Ramos (cell line): ENCODE measurements around the gene CKS1B.

ENCODE experiments used
- in situ Hi-C: fragments of 300-500 bp; cut with MboI; formaldehyde crosslinking; loops from one replicate; pipeline ENCODE4 v1.14.3; 2022; ENCODE audit warnings: low sequenced_read_pairs; ENCODE audit not compliant: unreplicated experiment

CKS1B gene

DNA sequence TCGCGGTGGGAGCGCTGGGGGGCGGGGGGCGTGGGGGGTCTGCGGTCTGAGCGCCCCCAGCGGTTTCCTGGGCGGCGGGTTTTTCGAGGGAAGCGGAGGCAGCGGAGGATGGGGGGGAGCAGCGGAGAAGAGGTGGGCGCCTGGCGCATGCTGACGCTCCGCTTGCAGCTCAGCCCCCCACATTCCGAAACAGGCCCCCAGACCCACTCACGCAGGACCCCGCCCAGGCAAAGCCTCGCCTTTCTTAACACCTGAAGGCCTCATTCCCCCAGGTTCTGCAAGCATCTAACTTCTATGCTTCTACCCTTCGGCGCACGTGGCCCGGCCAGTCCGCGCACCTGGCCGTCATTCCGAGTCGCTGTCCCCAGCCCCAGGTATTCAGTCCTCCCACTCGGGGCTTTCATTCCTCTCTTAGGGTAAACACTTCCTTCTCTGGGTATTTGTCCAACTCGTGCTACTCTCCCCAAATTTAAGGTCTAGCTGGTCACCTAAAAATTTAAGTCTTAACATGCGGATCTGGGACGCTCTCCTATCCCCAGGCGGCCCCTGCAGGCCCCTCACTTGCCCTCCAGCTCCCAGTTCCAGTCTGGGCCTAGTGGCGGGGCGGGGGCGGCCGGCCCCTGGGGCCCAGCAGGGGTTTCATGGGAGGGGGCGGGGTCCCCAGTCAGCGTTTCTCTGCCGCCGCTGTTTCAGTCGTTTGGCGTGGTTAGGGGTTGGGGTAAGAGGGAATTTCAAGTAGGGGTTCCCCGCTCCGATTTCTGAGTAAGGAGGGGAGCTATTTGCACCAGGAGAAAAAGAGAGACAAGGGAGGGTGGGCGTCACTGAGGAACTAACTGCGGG lies 25.3 kb downstream of the CKS1B start:
- in situ Hi-C loops, result no loop called here

DNA sequence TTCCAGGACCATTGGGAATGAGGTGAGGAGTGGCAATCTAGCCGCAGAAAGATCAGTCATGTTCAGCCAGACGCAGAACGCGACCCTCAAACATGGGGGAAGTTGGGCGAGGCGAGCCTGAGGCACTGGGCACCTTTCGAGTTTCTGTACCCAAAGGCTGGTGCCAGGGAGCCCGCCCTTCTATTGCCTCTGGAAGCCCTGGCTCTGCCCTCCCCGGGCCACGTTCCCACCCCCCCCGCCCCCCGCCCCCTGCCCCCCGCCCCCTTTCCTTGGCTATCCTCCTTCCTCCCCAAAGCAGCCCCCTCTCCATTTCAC lies 25.9 kb downstream of the CKS1B start:
- in situ Hi-C loops, result no loop called here

DNA sequence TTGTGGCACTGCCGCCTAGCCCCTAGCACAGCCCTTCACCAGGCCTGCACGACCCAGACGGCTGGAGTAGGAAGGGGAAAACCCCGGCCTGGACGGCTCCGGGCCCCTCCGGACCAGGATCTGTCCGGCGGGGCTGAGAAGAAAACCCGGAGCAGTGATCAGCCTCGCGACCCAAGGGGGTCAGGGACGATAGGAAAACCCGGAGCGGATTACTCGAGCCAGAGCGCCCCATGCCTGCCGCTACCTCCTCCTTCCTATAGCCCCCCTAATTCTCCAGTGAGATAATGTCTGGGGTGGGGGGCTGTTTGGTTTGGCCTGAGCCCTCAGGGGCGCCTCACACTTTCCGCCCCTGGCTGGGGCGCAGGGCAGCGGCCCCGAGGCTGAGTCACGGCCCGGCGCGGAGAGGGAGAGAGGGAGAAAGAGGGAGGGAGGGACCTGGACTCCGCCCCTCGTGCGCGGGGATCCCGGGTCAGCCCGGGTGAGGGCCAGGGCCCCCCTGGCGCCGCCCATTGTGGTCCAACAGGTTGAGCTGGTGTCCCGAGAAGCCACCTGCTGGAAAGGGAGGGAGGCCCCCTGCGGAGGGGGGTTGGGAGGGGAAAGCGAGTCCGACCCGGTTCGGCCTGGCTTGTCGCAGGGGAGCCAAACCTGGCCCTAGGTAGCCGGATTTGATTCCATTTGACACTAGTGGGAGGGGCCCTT lies 26.4 kb downstream of the CKS1B start:
- in situ Hi-C loops, result no loop called here

DNA sequence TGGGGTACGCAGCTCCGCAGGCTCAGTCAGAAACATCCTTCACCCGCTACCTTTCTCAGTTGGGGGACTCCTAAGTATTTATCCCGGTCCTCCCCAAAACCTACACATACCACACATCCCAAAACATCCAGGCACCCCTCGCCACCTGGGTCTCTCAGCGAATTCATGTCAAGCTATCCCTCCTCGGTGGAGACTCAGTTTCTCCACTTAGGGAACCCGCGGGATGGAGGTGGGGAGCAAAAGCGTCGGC lies 26.9 kb downstream of the CKS1B start:
- in situ Hi-C loops, result no loop called here

DNA sequence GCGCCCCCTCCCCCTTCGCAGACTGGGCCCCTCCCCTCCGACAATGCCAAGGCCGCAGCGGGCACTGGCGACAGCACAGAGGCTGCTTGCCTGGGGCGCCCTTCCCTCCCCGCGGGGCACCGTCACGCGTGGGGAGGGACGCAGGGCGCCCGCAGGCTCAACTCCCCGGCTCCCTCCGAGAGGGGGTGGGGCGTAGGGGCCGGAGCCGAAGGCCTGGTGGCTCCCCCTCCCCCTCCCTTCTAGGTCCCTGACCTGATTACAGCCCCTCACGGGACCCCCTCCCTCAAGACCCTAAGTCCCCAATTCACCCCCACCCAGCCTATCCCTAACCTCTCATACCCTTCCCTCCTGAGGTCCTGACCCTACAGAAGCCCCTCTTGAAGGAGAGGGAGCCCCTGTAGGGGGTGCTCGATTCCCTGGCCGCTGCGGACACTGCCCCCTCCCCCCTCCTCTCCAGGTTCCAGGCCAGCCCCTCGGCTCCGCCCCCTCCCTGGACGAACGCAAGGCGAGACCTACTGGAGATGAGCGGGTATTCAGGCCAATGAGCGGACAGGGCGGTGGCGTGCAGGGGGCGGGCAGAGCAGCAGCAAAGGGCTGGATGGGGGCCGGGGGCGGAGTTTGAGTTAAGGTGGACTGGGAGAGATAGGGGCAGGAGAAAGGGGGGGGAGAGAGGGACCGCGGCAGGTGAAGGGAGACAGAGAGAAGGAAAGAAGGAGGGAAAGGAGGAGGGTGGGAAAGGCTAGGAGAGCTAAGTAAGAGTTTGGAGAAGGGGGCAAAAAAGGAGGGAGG lies 27.4 kb downstream of the CKS1B start:
- in situ Hi-C loops, result no loop called here

DNA sequence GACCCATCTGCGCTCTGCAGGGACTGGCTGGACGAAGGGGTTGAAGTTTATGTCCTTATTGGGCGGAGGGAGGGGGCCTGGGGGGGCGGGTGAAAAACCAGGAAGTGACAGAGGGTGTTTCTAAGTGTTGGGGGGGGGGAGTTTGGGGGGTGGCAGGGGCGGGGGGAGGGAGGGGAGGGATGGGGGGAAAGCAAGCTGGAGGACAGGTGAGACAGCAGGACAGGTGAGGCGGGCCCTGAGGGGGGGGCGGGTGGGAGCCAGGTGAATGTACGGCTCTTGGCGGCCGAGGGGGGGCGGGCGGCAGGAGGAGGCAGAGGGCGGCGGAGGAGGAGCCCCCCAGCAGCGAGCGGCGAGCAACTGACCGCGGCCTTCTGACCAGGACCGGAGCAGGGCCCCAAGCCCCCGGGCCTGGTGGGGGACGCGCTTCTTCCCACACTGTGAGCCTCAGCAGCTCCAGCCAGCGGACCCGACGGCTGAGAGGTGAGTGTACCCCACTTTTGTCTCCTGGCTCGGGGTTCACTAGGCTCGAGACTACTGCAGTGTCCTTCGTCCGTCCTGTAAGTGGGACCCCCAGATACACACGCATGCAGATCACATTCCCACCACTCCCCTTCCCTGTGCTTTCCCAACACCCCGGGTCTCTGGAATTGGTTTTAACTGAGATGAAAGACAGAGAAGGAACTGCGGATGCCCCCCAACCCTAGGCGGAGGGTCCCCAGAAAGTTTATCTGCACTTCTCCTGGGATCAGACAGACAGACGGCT lies 28.2 kb downstream of the CKS1B start, which contains the start of gene ZBTB7B:
TSS of gene ZBTB7B (plus strand) at position 339 of the 763 bp plus-strand sequence. CDS start 11,859 bp downstream, outside the sequence.
- in situ Hi-C loops, result no loop called here

DNA sequence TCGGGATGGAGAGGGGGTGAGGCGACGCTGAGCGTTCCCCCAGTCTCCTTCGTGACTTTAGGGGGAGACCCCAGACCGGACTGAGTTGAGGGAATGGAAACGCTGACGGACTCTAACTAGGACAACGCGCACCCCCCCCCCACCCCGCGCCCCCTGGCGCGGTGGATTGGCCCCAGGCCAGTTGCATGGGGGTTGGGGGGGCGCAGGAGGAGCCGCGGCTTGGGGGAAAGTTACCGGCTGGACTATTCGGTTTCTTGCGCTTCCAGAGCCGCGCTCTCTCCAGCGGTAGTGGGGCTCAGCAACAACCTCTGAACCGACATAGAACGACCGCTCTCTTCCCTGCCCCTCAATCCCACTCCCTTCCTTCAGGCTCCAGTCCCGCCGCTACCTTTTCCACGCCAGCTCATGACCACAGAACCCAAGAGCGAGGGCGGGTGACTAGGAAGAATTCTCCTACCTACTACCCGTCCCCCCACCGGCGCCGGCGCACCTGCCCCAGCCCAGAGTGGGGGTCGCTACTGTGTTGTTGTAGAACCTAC lies 28.8 kb downstream of the CKS1B start:
- in situ Hi-C loops, result no loop called here

DNA sequence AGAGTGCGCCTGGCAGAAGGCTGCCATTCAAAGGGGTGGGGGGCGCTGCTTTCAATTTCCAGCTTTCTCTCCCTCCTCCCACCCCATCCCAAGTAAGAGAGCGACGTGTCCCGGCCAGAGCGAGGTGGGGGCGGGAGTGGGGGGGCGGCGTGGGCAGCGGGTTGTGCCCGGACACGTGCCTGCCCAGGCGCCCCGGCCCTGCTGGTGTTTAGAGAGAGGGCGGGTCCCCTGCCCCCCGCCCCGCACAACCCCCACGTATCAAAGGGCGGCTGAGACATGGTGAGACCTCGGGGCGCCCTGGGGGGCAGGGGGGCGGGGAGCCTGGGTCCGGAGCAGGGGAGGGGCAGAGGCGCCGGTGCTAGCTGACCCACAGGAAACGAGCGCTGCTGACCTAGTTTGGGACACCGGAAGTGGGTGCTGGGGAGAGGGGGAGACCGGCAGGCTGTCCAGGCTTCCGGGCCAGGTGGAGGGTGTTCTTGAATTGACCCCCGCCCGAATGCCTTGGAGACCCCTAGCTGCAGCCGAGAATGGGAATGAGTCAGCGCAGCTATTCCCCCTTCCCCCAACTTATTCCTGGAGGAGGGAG lies 29.4 kb downstream of the CKS1B start:
- in situ Hi-C loops, result no loop called here

DNA sequence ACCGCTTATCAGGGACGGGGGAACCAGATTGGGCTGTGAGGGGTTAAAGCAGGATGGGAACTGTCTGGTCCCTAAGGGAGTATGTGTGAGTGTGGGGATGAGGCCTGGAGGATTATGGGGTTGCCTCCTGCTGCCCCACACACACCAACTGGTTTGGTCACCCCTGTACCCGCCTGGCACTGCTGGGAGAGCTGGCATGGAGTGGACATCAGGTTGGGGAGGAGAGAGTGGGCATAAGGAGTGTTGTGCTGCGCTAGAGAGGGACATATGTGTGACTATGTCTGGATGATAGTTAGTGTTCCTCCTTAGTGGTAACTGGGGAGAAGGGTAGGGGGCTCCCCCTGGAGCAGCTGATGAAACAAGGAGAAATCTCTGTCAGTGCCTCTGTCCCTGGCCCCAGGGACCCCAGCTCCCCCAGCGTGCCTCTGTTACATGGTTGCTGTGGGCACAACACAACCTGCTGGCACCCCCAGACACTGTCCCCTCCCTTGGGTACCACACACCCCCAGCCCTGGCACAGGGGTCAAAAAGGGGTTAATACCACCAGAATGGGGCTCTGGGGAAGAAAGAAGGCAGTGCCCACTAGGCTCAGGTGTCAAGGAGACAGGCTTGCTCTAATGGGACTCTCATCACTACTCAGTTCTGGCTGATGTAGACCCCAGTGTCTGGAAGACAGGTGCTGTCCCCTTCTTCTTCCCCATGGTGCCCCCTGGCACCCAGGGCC lies 30.0 kb downstream of the CKS1B start:
- in situ Hi-C loops, result no loop called here

DNA sequence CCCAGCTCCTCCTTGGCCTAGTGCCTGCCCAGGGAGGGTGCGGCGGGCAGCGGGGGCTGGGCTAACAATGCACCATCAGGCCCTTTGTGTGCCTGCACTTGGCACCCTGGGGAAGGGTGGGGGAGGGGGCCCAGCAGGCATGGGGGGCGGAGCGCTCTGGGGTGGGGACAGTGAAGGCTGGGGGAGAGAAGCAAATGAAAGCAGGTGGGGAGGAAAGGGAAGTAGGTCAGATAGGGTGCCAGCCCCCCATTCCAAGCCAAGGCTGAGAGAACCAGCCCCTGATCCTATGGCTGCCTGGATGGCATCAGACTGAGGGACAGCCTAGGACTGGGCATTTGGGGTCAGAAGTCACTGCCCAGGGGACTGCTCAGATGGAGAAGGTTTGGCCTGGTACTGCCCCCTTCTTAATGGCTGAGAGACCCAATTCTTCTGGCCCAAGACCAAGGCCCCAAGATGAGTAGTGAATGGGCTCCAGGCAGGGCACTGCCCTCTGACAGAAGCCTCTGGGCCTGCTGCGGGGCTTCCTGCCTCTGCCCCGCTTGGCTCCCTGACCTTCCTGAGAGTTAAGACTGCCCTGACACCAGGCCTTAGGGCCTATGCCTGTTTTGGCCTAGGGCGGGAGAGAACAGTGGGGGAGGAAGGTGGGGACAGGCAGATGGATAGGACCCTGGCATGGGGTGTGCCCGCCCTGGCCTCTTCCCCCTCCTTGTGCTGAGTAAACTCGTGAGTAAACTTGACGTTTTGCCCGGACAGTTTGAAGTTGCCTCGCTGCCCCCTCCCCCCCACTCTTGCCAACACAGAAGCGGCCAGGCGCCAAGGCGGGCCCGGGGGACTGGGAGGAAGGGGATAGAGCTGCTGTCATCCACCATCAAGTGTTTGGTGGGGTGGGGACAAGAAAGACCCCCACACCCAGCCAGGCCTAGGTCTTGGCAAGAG lies 30.9 kb downstream of the CKS1B start:
- in situ Hi-C loops, result no loop called here

DNA sequence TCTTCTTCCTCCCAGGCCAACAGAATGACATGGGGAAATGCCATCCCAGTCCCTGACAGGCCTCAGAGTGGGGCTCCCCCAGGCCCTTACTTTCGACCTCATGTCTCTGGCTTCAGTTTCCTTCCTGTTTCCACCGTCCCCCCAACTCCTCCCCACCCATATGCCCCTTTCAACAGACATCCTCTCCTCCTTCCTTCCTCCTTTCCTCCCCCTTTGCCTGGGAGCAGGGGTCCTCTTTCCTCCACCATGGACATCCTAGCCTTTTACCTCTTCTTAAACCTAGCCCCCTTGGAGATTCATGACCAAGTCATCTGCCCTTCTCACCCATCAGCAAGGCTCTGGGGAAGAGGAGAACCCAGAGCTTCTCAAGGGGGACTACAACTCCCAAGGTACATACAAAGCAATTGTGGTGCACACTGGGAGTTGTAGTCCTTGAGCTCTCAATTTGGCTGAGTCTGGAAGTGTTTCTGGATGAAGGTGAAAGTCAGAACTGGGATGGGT lies 32.2 kb downstream of the CKS1B start:
- in situ Hi-C loops, result no loop called here

DNA sequence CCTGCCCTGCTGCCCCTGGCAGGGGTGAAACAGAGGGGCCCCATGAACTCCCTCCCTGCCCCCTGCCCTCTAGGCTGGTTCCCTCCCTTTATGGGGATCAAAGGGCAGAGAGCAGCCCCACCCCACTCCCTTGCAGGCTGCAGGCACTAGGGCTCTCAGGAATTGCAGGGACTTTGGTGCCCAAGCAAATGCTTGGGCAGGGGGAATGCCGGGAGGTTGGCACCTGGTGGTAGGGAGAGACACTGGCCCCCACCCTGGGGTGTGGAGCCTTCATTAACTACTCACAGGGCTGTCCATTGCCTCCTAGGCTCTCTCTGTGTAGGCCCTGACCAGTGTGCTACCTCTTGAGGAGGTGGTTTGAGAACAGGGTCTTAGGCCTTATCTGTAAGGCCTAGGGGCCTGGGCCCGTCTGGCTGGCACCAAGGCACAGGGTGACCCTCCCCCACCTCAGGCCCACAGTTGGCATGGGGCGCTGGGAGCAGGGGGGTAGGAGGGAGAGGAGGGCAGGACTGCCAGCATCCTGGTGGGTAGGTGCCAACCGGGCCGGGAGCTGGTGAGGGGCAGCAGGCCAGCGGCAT lies 32.9 kb downstream of the CKS1B start:
- in situ Hi-C loops, result no loop called here

DNA sequence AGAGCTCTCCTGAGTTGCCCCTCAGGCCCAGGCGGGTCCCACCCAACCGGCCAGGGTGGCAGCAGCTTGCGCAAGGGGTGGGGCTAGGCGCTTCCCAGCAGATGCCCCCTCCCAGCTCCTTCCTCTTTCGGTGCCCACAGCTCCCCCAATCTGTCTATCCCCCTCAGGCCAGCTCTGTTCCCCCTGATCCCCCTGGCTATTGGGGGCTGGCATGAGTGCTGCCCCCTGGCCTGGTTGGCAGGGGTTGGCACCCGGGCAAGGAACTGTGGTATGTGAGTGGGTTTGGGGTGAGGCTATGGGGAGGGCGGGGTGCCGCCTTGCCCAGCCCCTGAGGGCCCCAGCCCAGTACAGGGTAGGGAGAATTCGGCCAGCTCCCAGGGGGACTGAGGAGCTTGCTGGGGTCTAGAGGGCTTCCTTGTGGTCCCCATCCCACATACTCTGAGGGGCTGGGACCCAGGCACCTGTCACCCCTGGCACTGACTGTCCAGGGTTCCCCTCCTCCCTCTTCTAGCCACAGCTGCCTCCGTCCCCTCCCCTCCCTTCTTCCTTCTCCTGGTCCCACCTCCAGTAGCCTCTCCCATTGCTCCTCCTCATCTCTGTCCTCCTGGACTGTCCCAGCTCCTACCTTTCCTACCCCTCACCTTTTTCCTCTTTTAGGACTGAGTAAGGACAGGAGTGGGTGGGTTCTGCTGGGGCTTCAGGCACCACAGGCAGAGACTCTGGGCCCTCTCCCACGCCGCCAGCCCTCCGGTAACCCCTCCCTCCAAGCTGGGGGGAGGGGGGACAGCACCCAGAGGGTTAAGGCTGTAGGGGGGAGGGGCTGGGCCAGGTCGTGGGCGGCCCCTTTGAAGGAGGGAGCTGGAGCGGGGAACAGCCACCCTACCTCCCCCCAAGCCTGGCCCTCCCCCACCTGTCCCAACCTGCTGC lies 33.8 kb downstream of the CKS1B start:
- in situ Hi-C loops, result no loop called here

DNA sequence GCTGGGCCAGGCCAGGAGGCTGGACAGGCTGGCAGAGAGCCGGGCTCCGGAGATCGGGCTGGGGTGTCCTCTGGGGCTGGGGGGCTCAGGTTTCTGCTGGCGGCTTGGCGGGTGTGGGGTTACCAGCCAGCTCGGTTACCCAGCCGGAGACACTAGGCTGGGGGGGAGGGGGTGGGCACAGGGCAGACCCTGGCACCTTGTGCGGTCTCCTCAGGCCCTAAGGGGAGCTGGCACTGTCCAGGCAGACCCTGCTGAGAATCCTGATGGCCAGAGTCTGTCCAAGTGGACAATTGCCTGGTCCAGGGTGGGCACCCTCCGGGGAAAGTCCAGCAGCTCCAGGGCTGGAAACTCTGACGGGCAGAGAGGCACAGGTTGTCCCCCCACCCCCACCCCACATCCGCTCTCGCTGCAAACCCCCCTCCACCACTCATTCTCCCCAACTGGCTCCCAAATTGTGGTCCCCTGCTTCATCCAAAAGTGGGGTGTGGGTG lies 34.8 kb downstream of the CKS1B start:
- in situ Hi-C loops, result no loop called here

DNA sequence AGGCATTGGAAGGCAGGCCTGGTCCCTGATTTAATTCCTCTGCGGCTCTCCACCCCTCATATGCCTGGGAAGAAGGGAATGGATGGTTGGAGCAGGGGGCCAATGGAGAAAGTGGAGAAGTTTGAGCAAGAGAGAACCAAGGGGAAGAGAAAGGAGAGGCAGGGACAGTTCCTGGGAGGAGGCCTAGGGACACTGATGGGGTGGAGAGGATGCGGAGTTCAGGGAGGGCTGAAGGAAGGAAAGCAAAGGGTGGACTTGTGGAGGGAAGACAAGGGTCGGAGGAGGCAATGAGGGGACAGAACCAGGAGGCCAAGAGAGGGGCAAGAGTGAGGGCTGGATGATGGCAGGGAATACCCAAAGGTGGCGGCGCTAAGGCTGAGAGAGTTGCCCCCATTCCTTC lies 35.3 kb downstream of the CKS1B start:
- in situ Hi-C loops, result no loop called here

DNA sequence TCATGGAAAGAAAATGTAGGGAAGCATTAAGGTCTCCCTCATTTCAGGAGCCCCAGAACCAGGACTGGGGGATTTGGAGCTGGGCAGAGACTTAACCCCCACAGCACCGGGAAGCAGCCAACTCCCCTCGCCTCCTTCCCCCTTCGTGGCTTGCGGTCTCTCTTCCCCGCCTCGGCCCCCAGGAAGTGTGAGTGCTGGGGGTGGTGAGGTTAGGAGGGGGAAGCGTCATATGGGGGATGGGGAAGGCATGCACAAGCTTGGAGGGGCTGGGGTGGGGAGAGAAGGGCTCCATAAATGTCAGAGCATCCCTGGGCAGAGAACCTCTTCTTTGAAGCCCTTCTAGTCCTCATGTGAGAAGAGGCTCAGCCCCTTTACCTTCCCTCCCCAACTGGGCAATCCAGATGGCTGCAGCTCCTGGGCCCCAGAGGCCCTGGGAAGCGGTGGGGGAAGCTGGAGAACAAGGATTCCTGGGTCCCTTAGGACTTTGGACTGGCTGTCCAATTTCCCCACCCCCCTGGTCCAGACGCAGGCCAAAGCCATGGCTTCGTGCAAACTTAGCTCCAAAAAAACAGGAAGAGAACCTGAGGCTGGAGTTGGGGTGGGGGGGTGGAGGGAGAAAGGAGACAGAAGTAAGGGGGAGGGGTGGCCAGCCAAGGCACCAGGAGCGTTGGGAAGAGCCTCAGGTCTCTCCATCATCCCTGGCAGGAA lies 35.9 kb downstream of the CKS1B start:
- in situ Hi-C loops, result no loop called here
